Hepatocyte (in vitro differentiated cells): ENCODE data around the gene FAM181A.

Experiments
- CTCF ChIP-seq: fragments of 200-600 bp; sonication (generic); IDR thresholded peaks from 2 replicates; pipeline ENCODE4 v1.5.1; 2016; ENCODE audit warnings: antibody characterized with exemption, mild to moderate bottlenecking; ENCODE audit not compliant: poor library complexity
- EZH2 ChIP-seq: fragments of 200-600 bp; sonication (generic); IDR thresholded peaks from 2 replicates; pipeline ENCODE4 v1.6.1; 2016; ENCODE audit warnings: antibody characterized with exemption, mild to moderate bottlenecking, borderline replicate concordance

GRCh38 chr14:93963692-93964091 is 36.5 kb downstream of the FAM181A start:
- TF ChIP-seq EZH2 = no peak
- no peak for TF ChIP-seq CTCF
